ENCODE results near the gene ENOX2. TPM values are rescaled to one million over a fixed set of nuclear protein-coding genes. Genes with fewer than 3 reads are reported as not detected.

ENOX2 gene
- total and polyA plus RNA-seq, 8 donors: 2.6 to 12.1 (median 7.3) TPM

- intact Hi-C loops (cut with DNase I; ENCODE audit: low total_unique reads): no loop called here
- H3K4me1 ChIP-seq: peaks cover 0 to 3% (median 0%) of the 10 kb centered on the region in 4 donors
- WGBS, 5 donors: 21 to 89% (median 80%) methylated on average over 1 of the region's 1 CpG
- no peak for DNase-seq
- H3K4me3 ChIP-seq: no peak overlapping the region
- TF ChIP-seq POLR2AphosphoS5 (IDR thresholded peaks at IDR 0.05) (no peak), EP300 (IDR thresholded peaks at IDR 0.05) (no peak), CTCF (IDR thresholded peaks at IDR 0.05) (no peak), POLR2A (IDR thresholded peaks at IDR 0.05) (no peak)
- no peaks in the 10 kb centered on the region for H3K9me3 ChIP-seq
- no peak overlapping the region for H3K27ac ChIP-seq
- H3K36me3 ChIP-seq: no peaks in the 10 kb centered on the region
- H3K27me3 ChIP-seq: no peaks in the 10 kb centered on the region
Observed at GRCh38 chrX:130771648-130772047, 131.4 kb downstream of the ENOX2 start.

GRCh38 chrX:130771230-130771629, 131.8 kb downstream of the ENOX2 start:
- Histone ChIP-seq H3K27ac (no peak overlapping the region), H3K27me3 (no peaks in the 10 kb centered on the region), H3K4me3 (no peak overlapping the region), H3K4me1 (peaks cover 0 to 3% (median 0%) of the 10 kb centered on the region in 4 donors), H3K9me3 (no peaks in the 10 kb centered on the region), H3K36me3 (no peaks in the 10 kb centered on the region)
- DNase-seq: no peak
- intact Hi-C loops (cut with DNase I; ENCODE audit: low total_unique reads): no loop called here
- TF ChIP-seq EP300 (IDR thresholded peaks at IDR 0.05) (no peak), POLR2AphosphoS5 (IDR thresholded peaks at IDR 0.05) (no peak), CTCF (IDR thresholded peaks at IDR 0.05) (no peak), POLR2A (IDR thresholded peaks at IDR 0.05) (no peak)
- WGBS, 5 donors: 52 to 89% (median 82%) methylated on average over 2 of the region's 2 CpGs

- TF ChIP-seq POLR2A (IDR thresholded peaks at IDR 0.05): no peak
- no peak for TF ChIP-seq POLR2AphosphoS5 (IDR thresholded peaks at IDR 0.05)
- TF ChIP-seq EP300 (IDR thresholded peaks at IDR 0.05): no peak
- TF ChIP-seq CTCF (IDR thresholded peaks at IDR 0.05): no peak
- Histone ChIP-seq H3K27me3 (no peaks in the 10 kb centered on the region), H3K4me3 (no peak overlapping the region), H3K36me3 (no peaks in the 10 kb centered on the region), H3K27ac (no peak overlapping the region), H3K4me1 (peaks cover 0 to 3% (median 0%) of the 10 kb centered on the region in 4 donors), H3K9me3 (no peaks in the 10 kb centered on the region)
- DNase-seq: no peak
- intact Hi-C loops (cut with DNase I; ENCODE audit: low total_unique reads): no loop called here
- WGBS, 5 donors: 61 to 90% (median 81%) methylated on average over 3 of the region's 3 CpGs
Observed at GRCh38 chrX:130770615-130771014, 132.4 kb downstream of the ENOX2 start.

GRCh38 chrX:130769835-130770234, 133.2 kb downstream of the ENOX2 start:
- no peaks in the 10 kb centered on the region for H3K9me3 ChIP-seq
- intact Hi-C loops (cut with DNase I; ENCODE audit: low total_unique reads): no loop called here
- peaks cover 0 to 3% (median 0%) of the 10 kb centered on the region in 4 donors for H3K4me1 ChIP-seq
- TF ChIP-seq POLR2A (IDR thresholded peaks at IDR 0.05) (no peak), CTCF (IDR thresholded peaks at IDR 0.05) (no peak), POLR2AphosphoS5 (IDR thresholded peaks at IDR 0.05) (no peak), EP300 (IDR thresholded peaks at IDR 0.05) (no peak)
- no peak overlapping the region for H3K27ac ChIP-seq
- WGBS, 5 donors: 55 to 72% (median 62%) methylated on average over 4 of the region's 4 CpGs
- no peak overlapping the region for H3K4me3 ChIP-seq
- H3K27me3 ChIP-seq: no peaks in the 10 kb centered on the region
- H3K36me3 ChIP-seq: no peaks in the 10 kb centered on the region
- no peak for DNase-seq

Measured in stomach (tissue), 9 donors.